BJ (cell line): Measurements from ENCODE around the gene DENND2D. TPM values are rescaled to one million over a fixed set of nuclear protein-coding genes. Genes with fewer than 3 reads are reported as not detected.

ENCODE experiments used
- CTCF ChIA-PET: fragments of 350-600 bp; formaldehyde crosslinking; extraction: SDS; loops from one replicate; lab custom pipeline; 2021; ENCODE audit warnings: antibody characterized with exemption, inconsistent platforms; lab: Yijun Ruan, JAX
- POLR2A ChIA-PET: fragments of 300-600 bp; sonication (Branson Sonifier 250); formaldehyde crosslinking; extraction: SDS; loops from one replicate; lab custom pipeline; 2021; ENCODE audit warnings: antibody characterized with exemption; lab: Charles Lee
- DNase-seq: peaks from one replicate; pipeline ENCODE4 v3.0.0-alpha.2; 2011; ENCODE audit warnings: low read depth
- H3K27me3 ChIP-seq: 2 replicates; pipeline ENCODE4 v1.6.0; 2011; ENCODE audit warnings: low read length; ENCODE audit not compliant: control insufficient read depth, insufficient read depth
- H3K36me3 ChIP-seq: 2 replicates; pipeline ENCODE4 v1.5.1; 2011; ENCODE audit warnings: low read length; ENCODE audit not compliant: control insufficient read depth, insufficient read depth
- H3K4me3 ChIP-seq: 2 replicates; pipeline ENCODE4 v1.5.1; 2011; ENCODE audit warnings: low read depth, mild to moderate bottlenecking, control low read depth, low read length
- polyA plus RNA-seq: library from polyadenylated mRNA; depleted of rRNA; stranded (reverse); fragments of >200 nt; gene quantifications from 2 replicates; pipeline ENCODE4 v1.2.3, GENCODE V29; 2011
- TF ChIP-seq, protein P1 (sequence below): IDR thresholded peaks from 2 replicates; pipeline ENCODE4 v1.5.1; 2011; ENCODE audit warnings: low read depth, mild to moderate bottlenecking, control low read depth, inconsistent platforms, low read length, moderate library complexity; ENCODE audit not compliant: insufficient read depth

The DENND2D gene
- polyA plus RNA-seq, 1 experiment: 3.9 TPM

DNA sequence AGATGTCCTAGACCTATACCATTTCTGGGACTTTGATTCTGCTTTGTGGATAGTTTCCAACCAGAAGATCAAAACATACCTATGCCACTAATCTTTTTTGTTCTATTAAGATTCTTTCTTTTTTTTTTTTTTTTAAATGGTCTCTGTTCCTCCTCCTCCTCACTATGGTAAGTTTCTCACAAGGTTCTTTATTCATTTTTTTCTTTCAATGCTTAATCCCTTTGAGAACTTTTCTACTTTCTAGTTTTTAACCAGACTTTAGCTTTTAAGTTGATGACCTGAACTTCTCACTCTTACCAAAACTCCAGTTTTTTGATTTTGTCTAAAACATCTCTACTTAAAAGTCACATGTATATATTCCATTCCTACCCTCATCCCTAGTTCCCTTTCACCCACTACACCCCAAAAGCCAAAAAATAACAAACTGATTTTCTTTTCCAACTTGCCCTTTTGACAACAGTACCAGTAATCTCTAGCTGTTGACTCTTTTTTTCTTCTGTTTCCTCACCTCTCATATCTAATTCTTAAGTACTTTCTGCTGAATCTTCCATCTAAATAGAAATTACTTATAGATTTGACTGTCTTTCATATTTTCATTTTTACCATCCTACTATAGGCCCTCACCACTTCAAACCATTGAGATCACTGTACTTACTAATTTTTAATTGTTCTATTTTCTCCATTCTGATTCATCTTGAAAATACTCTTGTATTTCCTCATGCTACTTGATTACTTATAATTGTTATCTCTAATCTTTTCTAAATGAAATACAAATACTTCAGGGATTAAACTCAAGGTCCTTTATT, 54.3 kb downstream of the DENND2D start:
- CTCF ChIA-PET: no interaction called here
- Histone ChIP-seq H3K36me3 (peaks cover 1% of the 10 kb centered on the region; the same call in 1 of the 2 replicates), H3K4me3 (no peak overlapping the region), H3K27me3 (no peaks in the 10 kb centered on the region)
- DNase-seq: no peak
- TF ChIP-seq, protein P1, sequence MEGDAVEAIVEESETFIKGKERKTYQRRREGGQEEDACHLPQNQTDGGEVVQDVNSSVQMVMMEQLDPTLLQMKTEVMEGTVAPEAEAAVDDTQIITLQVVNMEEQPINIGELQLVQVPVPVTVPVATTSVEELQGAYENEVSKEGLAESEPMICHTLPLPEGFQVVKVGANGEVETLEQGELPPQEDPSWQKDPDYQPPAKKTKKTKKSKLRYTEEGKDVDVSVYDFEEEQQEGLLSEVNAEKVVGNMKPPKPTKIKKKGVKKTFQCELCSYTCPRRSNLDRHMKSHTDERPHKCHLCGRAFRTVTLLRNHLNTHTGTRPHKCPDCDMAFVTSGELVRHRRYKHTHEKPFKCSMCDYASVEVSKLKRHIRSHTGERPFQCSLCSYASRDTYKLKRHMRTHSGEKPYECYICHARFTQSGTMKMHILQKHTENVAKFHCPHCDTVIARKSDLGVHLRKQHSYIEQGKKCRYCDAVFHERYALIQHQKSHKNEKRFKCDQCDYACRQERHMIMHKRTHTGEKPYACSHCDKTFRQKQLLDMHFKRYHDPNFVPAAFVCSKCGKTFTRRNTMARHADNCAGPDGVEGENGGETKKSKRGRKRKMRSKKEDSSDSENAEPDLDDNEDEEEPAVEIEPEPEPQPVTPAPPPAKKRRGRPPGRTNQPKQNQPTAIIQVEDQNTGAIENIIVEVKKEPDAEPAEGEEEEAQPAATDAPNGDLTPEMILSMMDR: no peak
- POLR2A ChIA-PET: no interaction called here

DNA sequence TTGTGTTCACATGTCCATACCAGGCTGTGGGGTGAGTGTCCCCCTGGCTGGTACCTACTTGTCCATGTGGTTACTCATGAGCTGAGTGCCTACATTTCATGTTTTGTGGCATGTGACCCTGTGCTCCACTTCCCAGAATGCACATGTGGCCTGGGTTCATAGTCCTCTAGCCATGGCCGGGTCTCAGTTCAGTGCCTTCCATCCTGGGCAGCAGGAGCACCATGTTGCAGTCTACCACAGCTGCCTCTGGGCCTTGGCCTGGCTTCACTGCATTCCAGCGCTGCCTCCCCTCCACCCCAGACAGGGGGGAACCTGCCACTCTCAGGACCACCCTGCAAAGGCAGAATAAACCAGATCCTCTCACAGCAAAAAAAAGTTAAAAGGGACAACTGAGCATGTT, 54.9 kb downstream of the DENND2D start:
- ChIA-PET CTCF (no interaction called here), POLR2A (no interaction called here)
- DNase-seq: no peak
- TF ChIP-seq, protein P1: no peak
- Histone ChIP-seq H3K4me3 (no peak overlapping the region), H3K27me3 (no peaks in the 10 kb centered on the region), H3K36me3 (peaks cover 1% of the 10 kb centered on the region; the same call in 1 of the 2 replicates)

DNA sequence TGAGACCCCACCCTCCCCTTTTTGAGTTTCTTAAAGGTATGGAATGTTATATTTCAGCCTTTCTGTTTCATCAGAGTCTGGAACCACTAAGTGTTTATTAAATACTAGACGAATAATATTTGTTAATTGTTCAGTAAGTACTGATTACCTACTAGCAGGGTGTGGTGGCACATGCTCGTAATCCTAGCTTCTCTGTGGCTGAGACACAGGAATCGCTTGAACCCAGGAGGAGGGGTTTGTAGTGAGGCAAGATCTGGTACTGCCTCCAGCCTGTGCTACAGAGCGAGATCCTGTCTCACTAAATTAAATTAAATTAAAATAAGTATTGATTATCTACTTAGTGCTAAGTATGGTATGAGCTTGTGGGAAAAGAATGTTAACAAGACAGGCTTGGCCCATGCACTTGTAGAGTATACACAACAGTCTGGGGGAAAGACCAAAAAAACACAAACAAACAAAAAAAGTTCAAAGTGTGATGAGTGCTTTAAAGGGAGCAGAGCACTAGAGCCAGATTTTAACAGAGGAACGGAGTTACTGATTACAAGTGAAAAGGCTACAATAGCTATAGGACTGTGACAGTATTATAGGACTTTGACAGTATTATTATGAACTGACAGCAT, 58.0 kb downstream of the DENND2D start:
- Histone ChIP-seq H3K4me3 (no peak overlapping the region), H3K36me3 (no peaks in the 10 kb centered on the region; the same call in 1 of the 2 replicates), H3K27me3 (no peaks in the 10 kb centered on the region)
- no peak for DNase-seq
- TF ChIP-seq, protein P1: no peak
- ChIA-PET POLR2A (no interaction called here), CTCF (interaction anchor here (0.9 to 1.4 kb wide), 3 partner anchors 11 to 111 kb away, joined by 3 read pairs; no protein-coding TSS in a partner anchor)

DNA sequence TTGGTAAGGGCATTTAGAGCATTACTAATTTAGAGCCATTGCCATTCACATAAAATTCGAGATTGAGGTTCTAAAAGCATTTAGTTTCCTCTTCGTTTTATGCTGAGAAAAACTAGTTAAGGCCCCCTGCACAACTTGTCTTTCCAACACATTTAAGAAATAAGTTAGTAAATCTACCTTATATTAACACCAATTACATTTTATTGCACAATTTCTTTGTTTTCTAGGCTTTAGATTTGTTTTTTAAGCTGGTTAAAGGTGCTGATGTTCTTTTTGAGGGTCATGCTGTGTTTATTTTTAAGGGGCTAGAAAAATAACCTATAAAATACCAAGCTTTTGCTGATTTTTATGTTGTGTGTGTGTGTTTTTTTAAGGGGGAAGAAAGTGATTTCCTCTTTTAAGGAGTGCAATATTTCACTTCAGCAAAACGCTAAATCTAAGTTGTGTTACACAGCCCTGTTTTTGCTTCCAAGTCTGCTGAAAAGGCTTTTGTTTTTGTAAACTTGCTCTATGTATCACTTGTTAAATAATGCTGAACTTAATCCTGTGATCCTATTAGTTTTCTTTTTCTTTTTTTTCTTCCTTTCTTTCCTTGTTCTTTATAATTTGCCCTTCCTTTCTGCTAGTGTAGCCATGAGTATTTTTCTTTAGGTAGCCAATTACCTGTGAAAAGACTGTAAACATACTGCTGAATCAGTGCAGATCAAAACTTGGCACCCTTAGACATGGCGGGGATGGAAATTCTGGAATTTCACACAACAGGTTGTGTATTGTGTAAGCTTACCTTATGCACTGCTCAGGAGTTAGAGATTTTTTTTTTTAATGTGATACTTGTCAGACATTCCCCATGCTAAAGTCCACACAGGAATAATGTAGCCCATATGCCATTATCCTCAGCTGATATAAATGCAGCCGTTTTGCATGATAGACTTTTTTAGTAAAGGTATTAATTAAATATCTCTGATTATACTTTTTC, 58.9 kb downstream of the DENND2D start:
- ChIA-PET CTCF (interaction anchor here (0.9 to 1.4 kb wide), 3 partner anchors 12 to 110 kb away, joined by 3 read pairs; no protein-coding TSS in a partner anchor), POLR2A (no interaction called here)
- H3K36me3 ChIP-seq: no peaks in the 10 kb centered on the region; the same call in 1 of the 2 replicates
- H3K27me3 ChIP-seq: no peaks in the 10 kb centered on the region
- TF ChIP-seq, protein P1: no peak
- H3K4me3 ChIP-seq: peak overlapping the region; percentile 89
- no peak for DNase-seq

DNA sequence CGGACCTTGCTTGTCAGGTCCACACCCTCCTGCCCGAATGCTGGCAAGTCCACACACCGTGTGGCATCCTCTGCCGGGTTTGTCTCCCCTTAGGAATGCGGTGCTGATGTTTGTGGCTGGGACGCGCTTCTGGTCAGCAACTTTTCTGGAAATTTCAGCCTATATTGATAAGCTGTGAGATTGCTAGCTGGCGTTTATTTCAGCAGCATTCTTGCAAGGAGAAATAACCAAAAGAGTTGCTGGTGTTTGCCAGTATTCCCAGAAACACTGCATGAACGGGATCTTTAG, 59.8 kb downstream of the DENND2D start:
- TF ChIP-seq, protein P1: no peak
- H3K4me3 ChIP-seq: peak overlapping the region; percentile 89
- ChIA-PET POLR2A (no interaction called here), CTCF (no interaction called here)
- H3K27me3 ChIP-seq: no peaks in the 10 kb centered on the region
- no peaks in the 10 kb centered on the region; the same call in 1 of the 2 replicates for H3K36me3 ChIP-seq
- DNase-seq: peak; percentile 9
